B cell (primary cell): ENCODE measurements around the gene COQ9.

Source experiments
- EZH2 ChIP-seq: IDR thresholded peaks from 2 replicates; pipeline ENCODE4 v1.6.1; 2012; ENCODE audit warnings: borderline replicate concordance, low read depth, mild to moderate bottlenecking, moderate library complexity, low read length; ENCODE audit not compliant: insufficient read depth, poor library complexity, severe bottlenecking
- TF ChIP-seq, protein P1 (sequence below): fragments of 200-600 bp; IDR thresholded peaks from one replicate; pipeline ENCODE4 v1.8.0; 2022; ENCODE audit warnings: antibody characterized with exemption, mild to moderate bottlenecking

DNA sequence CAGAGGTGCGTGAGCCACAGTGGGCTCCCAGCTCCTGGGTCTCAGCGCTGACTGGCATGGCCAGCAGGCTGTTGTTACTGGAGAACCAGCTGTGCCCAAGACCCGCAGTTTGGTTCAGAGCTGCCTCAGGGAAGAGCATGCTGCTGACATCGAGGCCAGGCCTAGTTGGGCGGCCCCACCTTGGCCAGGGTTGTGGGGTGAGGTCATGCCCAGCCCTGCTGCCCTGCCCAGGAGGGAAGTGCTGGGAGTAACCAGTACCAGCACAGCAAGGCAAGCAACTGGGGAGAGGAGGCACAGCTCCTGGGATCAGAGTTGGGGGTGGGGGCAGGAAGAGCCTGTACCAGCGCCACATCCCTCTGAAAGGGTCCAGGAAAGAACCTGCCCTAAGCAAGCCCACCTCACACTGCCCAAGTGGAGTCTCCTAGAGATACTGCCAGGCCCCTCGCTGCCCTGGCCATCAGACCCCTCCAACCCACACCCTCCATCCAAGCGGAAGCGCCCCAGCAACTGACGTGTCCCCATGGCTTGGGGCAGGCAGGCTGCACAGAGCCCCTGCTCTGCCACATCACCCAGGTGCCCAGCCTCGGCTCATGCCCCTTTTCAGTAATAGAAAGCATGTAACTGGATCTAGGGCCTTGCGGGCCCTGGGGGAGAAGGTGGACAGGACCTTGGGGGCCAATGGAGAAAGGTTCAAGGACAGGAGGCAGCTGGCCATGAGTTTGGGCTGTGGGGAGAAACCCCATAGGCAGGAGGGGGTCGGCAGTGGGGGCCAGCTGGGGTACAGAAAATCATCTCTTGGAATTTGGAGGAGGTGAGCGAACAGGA lies 38.0 kb downstream of the COQ9 start:
- TF ChIP-seq, protein P1, sequence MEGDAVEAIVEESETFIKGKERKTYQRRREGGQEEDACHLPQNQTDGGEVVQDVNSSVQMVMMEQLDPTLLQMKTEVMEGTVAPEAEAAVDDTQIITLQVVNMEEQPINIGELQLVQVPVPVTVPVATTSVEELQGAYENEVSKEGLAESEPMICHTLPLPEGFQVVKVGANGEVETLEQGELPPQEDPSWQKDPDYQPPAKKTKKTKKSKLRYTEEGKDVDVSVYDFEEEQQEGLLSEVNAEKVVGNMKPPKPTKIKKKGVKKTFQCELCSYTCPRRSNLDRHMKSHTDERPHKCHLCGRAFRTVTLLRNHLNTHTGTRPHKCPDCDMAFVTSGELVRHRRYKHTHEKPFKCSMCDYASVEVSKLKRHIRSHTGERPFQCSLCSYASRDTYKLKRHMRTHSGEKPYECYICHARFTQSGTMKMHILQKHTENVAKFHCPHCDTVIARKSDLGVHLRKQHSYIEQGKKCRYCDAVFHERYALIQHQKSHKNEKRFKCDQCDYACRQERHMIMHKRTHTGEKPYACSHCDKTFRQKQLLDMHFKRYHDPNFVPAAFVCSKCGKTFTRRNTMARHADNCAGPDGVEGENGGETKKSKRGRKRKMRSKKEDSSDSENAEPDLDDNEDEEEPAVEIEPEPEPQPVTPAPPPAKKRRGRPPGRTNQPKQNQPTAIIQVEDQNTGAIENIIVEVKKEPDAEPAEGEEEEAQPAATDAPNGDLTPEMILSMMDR, result no peak
- no peak for TF ChIP-seq EZH2
